Inflammatory macrophage treated with lipopolysaccharide for 1 hour (primary cell): ENCODE results near the gene C5orf63.
A peak's percentile ranks its signal among the peaks of the same experiment; 100 is the strongest.
"Not testable (repeated sequence)": the region's sequence is repeated elsewhere in the genome, so short reads cannot be mapped to it uniquely, and the experiment has no call there.

Experiments
- DNase-seq, 2 donors: peaks; one replicate each; pipeline ENCODE4 v3.0.0-alpha.2; 2020 to 2022

C5orf63 gene

GRCh38 chr5:127030259-127031146 is 42.8 kb downstream of the C5orf63 start, which contains the start of gene MARCHF3:
TSS of gene MARCHF3 (minus strand) at chr5:127030558. CDS start at chr5:126918171, 112,387 bp downstream.
- DNase-seq, result peak; percentile 95 to 97

GRCh38 chr5:127029581-127030258 is 43.6 kb downstream of the C5orf63 start:
- peak; percentile 47 to 54 for DNase-seq

- peak in 1 of 2 donors; percentile 37 for DNase-seq
These were observed 44.4 kb downstream of the C5orf63 start for GRCh38 chr5:127028822-127029457.

GRCh38 chr5:127027539-127027938 is 45.8 kb downstream of the C5orf63 start:
- DNase-seq, result no peak

GRCh38 chr5:127026166-127026565 is 47.1 kb downstream of the C5orf63 start:
- peak; percentile 33 to 56 for DNase-seq

- no peak for DNase-seq
These were observed 47.8 kb downstream of the C5orf63 start for GRCh38 chr5:127025467-127025866.

GRCh38 chr5:127024821-127025220 is 48.5 kb downstream of the C5orf63 start:
- no peak for DNase-seq

GRCh38 chr5:127023552-127024191 is 49.6 kb downstream of the C5orf63 start:
- not testable (repeated sequence) for DNase-seq

GRCh38 chr5:127022846-127023245 is 50.5 kb downstream of the C5orf63 start:
- no peak for DNase-seq

GRCh38 chr5:127019928-127020327 is 53.4 kb downstream of the C5orf63 start:
- no peak for DNase-seq

GRCh38 chr5:127016722-127017121 is 56.6 kb downstream of the C5orf63 start:
- not testable (repeated sequence) for DNase-seq

- no peak for DNase-seq
These were observed 57.6 kb downstream of the C5orf63 start for GRCh38 chr5:127015716-127016115.

GRCh38 chr5:127014573-127014972 is 58.7 kb downstream of the C5orf63 start:
- DNase-seq, result peak; percentile 47 to 60

- DNase-seq, result no peak
These were observed 59.9 kb downstream of the C5orf63 start for GRCh38 chr5:127013407-127013806.

- no peak for DNase-seq
These were observed 60.4 kb downstream of the C5orf63 start for GRCh38 chr5:127012916-127013315.

GRCh38 chr5:127011961-127012644 is 61.2 kb downstream of the C5orf63 start:
- DNase-seq, result peak in 1 of 2 donors; percentile 8

GRCh38 chr5:127011153-127011552 is 62.1 kb downstream of the C5orf63 start:
- peak in 1 of 2 donors; percentile 13 for DNase-seq

- no peak for DNase-seq
These were observed 62.9 kb downstream of the C5orf63 start for GRCh38 chr5:127010362-127010761.

GRCh38 chr5:127009784-127010183 is 63.5 kb downstream of the C5orf63 start:
- no peak for DNase-seq

- DNase-seq, result no peak
These were observed 64.9 kb downstream of the C5orf63 start for GRCh38 chr5:127008300-127008975.

- no peak for DNase-seq
These were observed 65.8 kb downstream of the C5orf63 start for GRCh38 chr5:127007522-127007921.

GRCh38 chr5:127006744-127007143 is 66.6 kb downstream of the C5orf63 start:
- DNase-seq, result no peak
